Activated T-helper 17 cell treated with anti-CD3 and anti-CD28 coated beads, Interleukin-2, amount 50 U/mL, for 72 hours (primary cell): ENCODE data around the gene DCLK1. TPM values are rescaled to one million over a fixed set of nuclear protein-coding genes. Genes with fewer than 3 reads are reported as not detected.

Source experiments
- ATAC-seq: fragments of 150-1000 bp; cut with Tn5 transposase; replicated peaks from 2 replicates; pipeline ENCODE4 v1.10.0; 2021; ENCODE audit warnings: mild to moderate bottlenecking, moderate library complexity
- H3K27ac Mint-ChIP-seq: one replicate; pipeline ENCODE4 v1.8.0; 2022; ENCODE audit warnings: mixed read lengths
- H3K27me3 Mint-ChIP-seq: one replicate; pipeline ENCODE4 v1.8.0; 2022; ENCODE audit warnings: mixed read lengths
- H3K36me3 Mint-ChIP-seq: one replicate; pipeline ENCODE4 v1.8.0; 2022; ENCODE audit warnings: low read depth, mild to moderate bottlenecking, mixed read lengths
- H3K4me1 Mint-ChIP-seq: one replicate; pipeline ENCODE4 v1.8.0; 2022; ENCODE audit warnings: mixed read lengths
- H3K4me3 Mint-ChIP-seq: one replicate; pipeline ENCODE4 v1.8.0; 2022; ENCODE audit warnings: mild to moderate bottlenecking, mixed read lengths
- H3K9me3 Mint-ChIP-seq: one replicate; pipeline ENCODE4 v1.8.0; 2022; ENCODE audit warnings: mixed read lengths
- total RNA-seq, 2 donors: library from RNA; stranded (reverse); gene quantifications; one replicate each; pipeline ENCODE4 v1.2.3, GENCODE V29; 2022

The DCLK1 gene
- total RNA-seq, 2 donors from 2014 or later, result not detected

DNA sequence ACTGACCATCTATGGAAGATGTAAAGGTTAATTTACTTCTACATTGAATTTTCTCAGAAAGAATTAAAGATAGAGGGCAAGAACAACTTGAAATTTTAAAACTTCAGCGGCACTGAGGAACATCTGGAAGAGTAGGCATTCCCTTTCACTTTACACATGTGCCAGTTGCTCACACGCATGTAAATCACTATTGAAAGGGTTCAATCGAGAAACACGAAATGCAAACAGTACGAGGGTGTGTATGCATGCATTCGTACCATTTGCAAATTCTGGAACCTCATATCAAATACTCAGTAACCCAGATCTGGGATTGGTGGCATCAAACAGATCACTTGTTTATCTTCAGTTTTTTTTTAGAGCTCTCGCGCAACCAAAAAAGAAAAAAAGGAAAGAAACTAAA lies 339.2 kb downstream of the DCLK1 start:
- H3K27me3 Mint-ChIP-seq, result no peaks in the 10 kb centered on the region

DNA sequence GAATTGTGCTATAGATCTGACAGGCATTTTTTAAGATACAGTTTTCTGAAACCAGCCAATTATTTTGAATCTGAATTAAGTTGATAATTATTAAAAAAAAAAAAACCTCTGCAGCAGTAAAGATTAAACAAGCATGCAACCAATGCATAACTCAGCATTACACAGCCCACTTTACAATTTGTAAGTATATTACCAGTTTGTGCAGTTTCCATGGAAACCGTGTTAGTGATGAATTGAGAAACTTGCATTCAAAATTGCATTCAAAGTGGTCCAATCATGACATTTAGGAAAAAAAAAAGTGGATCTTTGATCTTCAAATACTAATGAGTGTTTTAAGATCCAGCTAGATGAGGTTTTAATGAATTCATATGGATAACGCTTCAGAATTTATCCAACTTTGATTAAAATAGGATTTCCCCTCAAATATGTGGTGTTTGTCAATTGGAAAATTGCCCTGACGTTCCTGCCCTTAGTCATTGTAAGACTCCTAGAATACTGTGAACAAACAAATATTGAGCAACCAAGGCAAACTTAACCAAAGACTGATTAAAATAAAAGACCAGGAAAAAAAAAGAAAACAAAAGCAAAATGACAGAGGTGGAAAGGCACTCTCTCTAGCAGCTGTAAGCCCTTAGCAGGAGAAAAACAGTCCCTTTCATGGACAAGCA lies 339.9 kb downstream of the DCLK1 start:
- Mint-ChIP-seq H3K36me3 (no peaks in the 10 kb centered on the region), H3K27ac (no peak overlapping the region), H3K27me3 (no peaks in the 10 kb centered on the region), H3K9me3 (no peaks in the 10 kb centered on the region), H3K4me1 (no peaks in the 10 kb centered on the region), H3K4me3 (no peak overlapping the region)
- ATAC-seq, result no peak

More for the DNA sequence above, 339.2 kb downstream of the DCLK1 start:
- ATAC-seq, result no peak
- H3K4me3 Mint-ChIP-seq, result no peak overlapping the region
- H3K27ac Mint-ChIP-seq, result no peak overlapping the region
- H3K9me3 Mint-ChIP-seq, result no peaks in the 10 kb centered on the region
- no peaks in the 10 kb centered on the region for H3K36me3 Mint-ChIP-seq
- no peaks in the 10 kb centered on the region for H3K4me1 Mint-ChIP-seq

DNA sequence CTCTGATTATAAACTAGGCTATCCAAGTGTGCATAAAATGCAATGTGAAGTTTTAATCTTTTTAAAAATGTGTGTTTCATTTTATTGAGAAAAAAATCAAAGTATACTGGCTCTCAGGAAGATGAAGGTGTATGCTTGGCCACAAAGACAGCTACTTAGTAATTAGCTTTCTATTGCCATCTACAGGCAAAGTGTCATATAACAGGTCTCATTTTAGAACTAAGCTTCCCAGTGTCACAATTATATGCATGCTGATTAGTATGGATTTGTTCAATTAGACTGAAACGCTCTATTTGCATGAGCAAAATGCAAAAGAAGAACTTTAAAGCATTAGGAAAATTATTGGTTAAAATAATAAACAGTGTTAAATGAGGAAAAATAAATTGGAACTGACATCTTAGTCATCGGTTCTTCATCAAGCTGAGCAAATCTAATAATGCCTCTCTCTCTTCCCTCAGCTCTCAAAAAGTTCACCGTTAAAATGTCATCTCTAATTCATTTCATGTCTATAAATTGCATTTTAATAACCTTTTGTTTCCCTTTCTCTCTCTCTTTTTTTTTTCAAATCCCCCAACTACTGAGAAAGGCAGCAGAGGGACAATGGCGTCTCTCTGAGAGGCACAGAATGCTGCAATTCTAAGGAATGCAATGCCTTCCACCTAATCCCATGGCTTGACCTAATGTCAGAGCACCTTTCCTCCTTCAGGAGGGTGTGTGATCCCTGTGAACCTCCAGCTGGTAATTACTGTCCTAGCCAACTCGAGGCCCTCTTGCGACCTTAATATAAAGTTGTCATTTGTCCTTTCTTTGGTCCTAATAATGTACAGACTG lies 341.6 kb downstream of the DCLK1 start:
- no peak overlapping the region for H3K27ac Mint-ChIP-seq
- no peak for ATAC-seq
- no peaks in the 10 kb centered on the region for H3K4me1 Mint-ChIP-seq
- no peaks in the 10 kb centered on the region for H3K9me3 Mint-ChIP-seq
- H3K27me3 Mint-ChIP-seq, result peaks cover 3% of the 10 kb centered on the region
- H3K36me3 Mint-ChIP-seq, result no peaks in the 10 kb centered on the region
- H3K4me3 Mint-ChIP-seq, result no peak overlapping the region

DNA sequence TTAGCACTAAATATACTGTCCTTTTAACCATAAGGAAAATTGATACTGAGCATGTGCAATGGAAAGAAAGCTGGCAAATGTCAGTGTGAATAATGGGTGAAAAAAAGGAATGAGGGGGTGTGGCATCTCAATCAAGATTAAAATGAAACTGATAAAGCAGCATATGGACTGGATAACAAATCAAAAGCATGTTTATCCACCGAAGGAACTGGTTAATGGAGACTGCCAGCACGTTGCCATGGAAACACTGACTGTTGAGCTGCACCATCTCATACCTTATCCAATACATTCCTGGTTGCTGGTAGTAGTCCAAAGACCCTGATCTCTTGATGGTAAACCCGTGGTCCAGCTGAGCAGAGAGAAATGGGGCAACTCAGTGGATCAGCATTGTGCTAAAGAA lies 343.2 kb downstream of the DCLK1 start:
- H3K27ac Mint-ChIP-seq, result no peak overlapping the region
- H3K4me3 Mint-ChIP-seq, result no peak overlapping the region
- H3K4me1 Mint-ChIP-seq, result no peaks in the 10 kb centered on the region
- peaks cover 3% of the 10 kb centered on the region for H3K27me3 Mint-ChIP-seq
- no peak for ATAC-seq
- H3K9me3 Mint-ChIP-seq, result no peaks in the 10 kb centered on the region
- H3K36me3 Mint-ChIP-seq, result no peaks in the 10 kb centered on the region

DNA sequence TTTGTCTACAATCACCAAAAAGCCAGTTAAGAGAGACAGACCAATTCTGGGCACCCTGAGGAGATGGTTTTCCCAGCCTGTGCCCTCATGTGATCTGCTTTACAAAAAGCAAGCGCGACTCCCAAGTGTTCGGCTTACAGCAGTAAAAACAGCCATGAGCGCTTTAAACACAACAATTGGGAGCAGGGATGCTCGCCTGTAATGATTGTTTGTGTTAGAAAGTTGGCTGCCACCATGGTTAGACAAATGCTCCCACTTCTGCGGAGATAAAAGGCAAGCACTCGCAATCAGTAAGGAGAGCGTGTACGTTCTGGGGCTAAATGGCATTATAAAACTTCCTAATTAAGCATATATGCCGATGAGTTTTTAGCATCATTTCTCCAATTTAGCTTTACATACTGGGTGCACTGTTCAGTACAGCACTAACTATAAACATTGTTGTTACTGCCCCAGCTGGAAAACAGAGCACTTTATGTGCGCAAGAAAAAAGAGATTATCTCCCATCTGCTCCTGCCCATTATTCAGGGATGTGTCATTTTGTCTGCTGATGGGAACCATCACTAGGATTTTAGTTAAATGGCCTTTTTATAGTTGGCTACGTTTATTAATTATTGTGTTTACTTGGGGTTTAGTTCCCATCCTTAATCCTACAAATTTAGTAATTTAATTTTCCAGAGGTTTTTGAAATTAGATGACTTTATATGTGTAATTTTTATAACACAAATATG lies 345.4 kb downstream of the DCLK1 start:
- no peak for ATAC-seq
- Mint-ChIP-seq H3K36me3 (no peaks in the 10 kb centered on the region), H3K4me1 (no peaks in the 10 kb centered on the region), H3K27me3 (peaks cover 3% of the 10 kb centered on the region), H3K4me3 (no peak overlapping the region), H3K9me3 (no peaks in the 10 kb centered on the region), H3K27ac (no peak overlapping the region)

DNA sequence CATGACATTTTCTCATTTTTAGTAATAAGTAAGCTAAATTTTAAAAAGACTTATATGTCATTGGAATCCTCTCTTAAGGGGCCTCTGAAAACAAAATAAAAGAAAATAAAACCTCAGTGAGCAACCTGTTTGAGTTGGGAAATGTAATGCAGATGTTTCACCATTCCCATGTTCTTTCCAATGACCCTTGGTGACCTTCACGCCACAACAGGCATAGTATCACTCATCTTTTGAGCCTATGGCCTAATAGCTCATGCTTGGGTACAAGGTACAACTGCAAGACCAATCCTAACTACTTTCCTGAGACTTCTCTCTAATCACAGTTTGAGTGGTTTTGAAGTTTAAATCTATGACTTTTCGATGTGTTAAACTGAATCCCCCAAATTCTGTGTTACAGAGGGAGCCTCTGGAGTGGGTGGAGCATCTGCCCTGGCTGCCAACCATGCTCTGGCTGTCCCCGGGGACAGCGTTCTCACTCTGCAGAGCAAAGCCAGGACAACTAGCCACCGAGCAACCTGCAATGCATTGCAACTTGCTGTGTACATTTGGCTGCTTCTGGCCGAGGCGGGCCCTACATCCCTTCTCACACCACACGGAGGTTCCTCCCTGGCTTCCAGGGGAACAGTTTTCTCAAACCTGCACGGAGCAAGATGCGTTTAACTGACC lies 346.8 kb downstream of the DCLK1 start:
- no peak overlapping the region for H3K4me3 Mint-ChIP-seq
- no peak overlapping the region for H3K27ac Mint-ChIP-seq
- H3K9me3 Mint-ChIP-seq, result no peaks in the 10 kb centered on the region
- peaks cover 3% of the 10 kb centered on the region for H3K27me3 Mint-ChIP-seq
- no peaks in the 10 kb centered on the region for H3K4me1 Mint-ChIP-seq
- H3K36me3 Mint-ChIP-seq, result no peaks in the 10 kb centered on the region
- ATAC-seq, result no peak

DNA sequence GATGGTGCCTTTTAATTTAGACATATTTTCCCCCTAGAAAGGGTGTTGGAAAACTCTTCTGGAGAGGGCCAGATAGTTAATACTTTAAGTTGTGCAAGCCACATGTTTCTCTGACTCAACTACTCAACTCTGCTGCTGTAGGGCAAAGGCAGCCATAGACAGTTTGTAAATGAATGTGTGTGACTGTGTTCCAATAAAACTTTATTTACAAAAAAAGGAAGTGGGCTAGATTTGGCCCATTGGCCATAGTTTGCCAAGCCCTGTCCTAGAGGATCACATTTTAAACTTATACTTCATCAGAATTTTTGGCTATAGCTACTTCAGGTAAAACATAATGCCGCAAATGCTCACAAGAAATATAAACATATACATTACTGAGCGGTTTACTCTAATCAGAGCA lies 348.4 kb downstream of the DCLK1 start:
- H3K27me3 Mint-ChIP-seq, result peaks cover 3% of the 10 kb centered on the region
- H3K9me3 Mint-ChIP-seq, result no peaks in the 10 kb centered on the region
- H3K4me1 Mint-ChIP-seq, result no peaks in the 10 kb centered on the region
- H3K36me3 Mint-ChIP-seq, result no peaks in the 10 kb centered on the region
- H3K4me3 Mint-ChIP-seq, result no peak overlapping the region
- H3K27ac Mint-ChIP-seq, result no peak overlapping the region
- ATAC-seq, result no peak

DNA sequence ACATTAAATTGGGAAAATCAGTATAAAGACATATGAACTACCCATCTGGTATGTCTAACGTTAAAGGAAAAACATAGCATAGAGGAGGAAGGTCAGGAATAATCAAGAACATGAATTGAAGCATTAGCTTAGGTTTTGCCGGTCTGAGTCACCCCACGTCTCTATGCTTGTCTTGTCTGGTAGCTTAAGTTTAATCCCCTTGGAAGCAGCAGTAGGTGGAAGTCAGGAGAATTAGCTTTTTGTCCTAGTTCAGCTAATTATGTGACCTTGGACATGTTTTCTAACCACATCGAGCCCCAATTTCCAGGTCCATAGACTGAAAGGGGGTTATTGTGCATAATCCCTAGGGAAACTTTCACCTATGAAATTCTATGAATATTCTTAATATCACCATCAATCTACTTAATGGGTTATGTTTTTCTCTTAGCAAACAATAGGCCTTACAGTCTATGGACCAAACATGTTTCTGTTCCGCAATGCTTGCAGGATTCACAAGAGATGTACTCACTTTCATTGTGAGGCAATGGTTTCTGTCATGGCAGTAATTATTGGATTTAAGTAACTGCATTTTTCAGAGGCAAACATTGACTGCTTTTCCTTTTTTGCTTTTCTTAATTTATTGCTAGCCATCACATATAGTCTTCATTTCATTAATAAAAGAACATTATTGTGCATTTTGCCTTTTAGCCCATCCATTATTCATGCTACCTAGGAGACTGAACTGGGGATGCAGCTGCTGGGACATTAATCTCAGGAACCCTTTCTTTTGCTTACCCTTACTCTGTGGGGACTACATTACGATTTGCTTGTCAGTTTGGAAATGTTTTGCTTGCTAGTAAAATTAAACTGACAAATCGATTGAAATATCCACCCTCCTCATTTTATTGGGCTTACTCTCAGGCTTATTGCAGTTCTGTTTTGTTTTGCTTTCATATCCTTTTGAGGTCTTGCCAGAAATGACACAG lies 349.9 kb downstream of the DCLK1 start:
- H3K4me1 Mint-ChIP-seq, result no peaks in the 10 kb centered on the region
- peaks cover 3% of the 10 kb centered on the region for H3K27me3 Mint-ChIP-seq
- no peaks in the 10 kb centered on the region for H3K36me3 Mint-ChIP-seq
- no peak for ATAC-seq
- no peak overlapping the region for H3K4me3 Mint-ChIP-seq
- H3K27ac Mint-ChIP-seq, result no peak overlapping the region
- no peaks in the 10 kb centered on the region for H3K9me3 Mint-ChIP-seq

DNA sequence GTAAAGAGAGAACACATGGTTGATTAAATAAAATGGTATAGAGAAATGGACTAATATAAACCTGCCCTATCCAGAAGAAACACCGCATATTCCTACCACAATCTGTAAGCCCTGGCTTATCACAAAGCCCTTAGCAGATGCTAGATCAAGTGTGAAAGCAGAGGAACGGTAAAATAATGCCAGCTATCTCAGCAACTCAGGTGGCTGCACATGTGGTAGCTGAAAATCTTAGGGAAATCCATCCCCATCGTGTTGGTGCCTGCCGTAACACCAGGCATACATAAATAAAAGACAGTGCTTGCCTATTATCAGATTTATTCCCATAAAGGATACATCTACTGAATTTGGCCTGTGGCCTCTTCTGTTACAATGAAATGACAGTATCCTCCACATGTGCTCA lies 350.6 kb downstream of the DCLK1 start:
- Mint-ChIP-seq H3K27me3 (peaks cover 3% of the 10 kb centered on the region), H3K4me3 (no peak overlapping the region), H3K9me3 (no peaks in the 10 kb centered on the region), H3K4me1 (no peaks in the 10 kb centered on the region), H3K36me3 (no peaks in the 10 kb centered on the region), H3K27ac (no peak overlapping the region)
- no peak for ATAC-seq

DNA sequence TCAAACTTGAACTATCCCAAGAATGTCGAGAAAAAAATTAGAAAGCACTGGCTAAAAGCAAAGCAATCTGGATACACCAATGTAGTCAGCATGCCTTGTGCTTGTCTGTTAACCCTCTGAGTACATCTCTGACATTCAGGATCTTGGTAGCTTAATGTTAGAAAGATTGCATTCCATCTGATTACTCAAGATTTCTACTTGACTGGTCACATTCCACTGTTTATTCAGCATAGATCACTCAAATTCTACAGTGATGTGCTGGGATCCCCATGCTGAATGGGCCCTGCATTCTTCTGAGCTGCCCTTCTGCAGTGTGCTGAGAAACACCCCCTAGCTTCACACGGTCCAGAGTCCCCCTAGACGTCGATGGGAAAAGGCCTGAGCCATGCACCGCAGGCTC lies 359.3 kb downstream of the DCLK1 start:
- Mint-ChIP-seq H3K36me3 (no peaks in the 10 kb centered on the region), H3K27ac (no peak overlapping the region), H3K27me3 (peaks cover 3% of the 10 kb centered on the region), H3K4me1 (no peaks in the 10 kb centered on the region), H3K9me3 (peaks cover 9% of the 10 kb centered on the region), H3K4me3 (no peak overlapping the region)
- ATAC-seq, result no peak

DNA sequence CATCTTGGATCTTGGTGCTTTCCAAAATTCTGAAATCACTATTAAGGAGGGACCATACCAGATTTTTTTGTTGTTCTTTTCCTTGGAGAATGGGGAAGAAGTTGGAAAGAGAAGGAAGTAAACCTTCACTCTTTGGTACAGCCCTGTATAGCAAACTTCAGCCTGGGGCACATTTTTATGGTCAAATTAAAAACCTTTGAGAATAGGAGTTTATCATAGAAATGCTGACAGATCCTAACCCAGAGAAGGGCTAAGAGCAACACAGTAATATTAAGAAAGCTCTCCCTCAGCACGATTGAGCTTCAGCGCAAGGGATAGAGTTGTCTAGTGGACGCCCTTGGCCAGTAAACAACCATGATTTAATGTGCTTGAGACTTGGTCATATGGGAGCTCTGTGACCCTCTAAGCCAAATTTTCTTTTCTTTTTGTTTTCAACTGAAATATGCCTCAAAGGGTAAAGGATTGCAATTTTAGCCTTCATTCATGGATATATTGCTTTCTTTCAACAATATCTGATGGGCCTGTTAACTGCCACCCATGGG lies 360.4 kb downstream of the DCLK1 start:
- peaks cover 9% of the 10 kb centered on the region for H3K9me3 Mint-ChIP-seq
- no peaks in the 10 kb centered on the region for H3K4me1 Mint-ChIP-seq
- H3K27ac Mint-ChIP-seq, result no peak overlapping the region
- H3K36me3 Mint-ChIP-seq, result no peaks in the 10 kb centered on the region
- no peak overlapping the region for H3K4me3 Mint-ChIP-seq
- H3K27me3 Mint-ChIP-seq, result peaks cover 3% of the 10 kb centered on the region
- ATAC-seq, result no peak

DNA sequence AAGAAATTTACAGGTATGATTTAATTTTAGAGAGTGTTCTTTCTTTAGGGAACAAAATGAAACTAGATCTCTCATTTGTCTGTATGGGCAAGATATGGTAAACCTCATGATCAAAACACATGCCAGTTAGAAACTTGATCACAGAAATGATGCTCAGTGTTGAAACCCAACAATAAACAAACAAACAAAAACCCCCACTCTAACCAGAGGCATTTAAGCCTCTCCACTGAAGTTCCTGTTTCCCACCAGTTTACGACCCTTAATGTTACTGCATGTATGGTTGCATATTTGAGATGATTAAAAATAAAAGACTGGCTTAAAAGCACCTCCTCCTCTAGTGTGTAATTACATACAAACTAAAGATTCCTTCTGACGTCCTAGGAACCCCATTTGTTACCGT lies 361.4 kb downstream of the DCLK1 start:
- no peak for ATAC-seq
- Mint-ChIP-seq H3K27ac (no peak overlapping the region), H3K4me3 (no peak overlapping the region), H3K27me3 (peaks cover 3% of the 10 kb centered on the region), H3K9me3 (peaks cover 9% of the 10 kb centered on the region), H3K4me1 (no peaks in the 10 kb centered on the region), H3K36me3 (no peaks in the 10 kb centered on the region)

DNA sequence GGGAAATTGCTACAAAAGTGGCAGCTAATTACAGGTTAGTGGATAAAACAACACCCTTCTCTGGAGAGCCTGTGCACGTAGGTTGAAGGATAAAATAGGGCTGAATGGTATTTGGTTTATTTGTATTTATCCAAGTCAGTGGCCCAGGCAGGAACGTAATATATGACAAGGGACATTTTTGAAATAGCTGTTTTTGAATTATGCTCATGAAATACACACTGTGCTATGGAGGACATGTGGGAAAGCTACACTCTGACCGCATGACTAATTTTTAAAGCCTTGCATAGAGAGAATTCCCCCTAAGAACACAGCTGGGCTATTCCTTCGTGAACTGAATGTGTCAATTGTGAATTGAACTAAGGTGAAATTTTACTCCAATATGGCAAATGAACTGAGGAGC lies 362.6 kb downstream of the DCLK1 start:
- H3K36me3 Mint-ChIP-seq, result no peaks in the 10 kb centered on the region
- H3K9me3 Mint-ChIP-seq, result peaks cover under 1% of the 10 kb centered on the region
- ATAC-seq, result no peak
- no peak overlapping the region for H3K4me3 Mint-ChIP-seq
- H3K27me3 Mint-ChIP-seq, result peaks cover 3% of the 10 kb centered on the region
- H3K4me1 Mint-ChIP-seq, result no peaks in the 10 kb centered on the region
- no peak overlapping the region for H3K27ac Mint-ChIP-seq
